K562 (cell line): ENCODE data around the gene IL12RB1. TPM values are rescaled to one million over a fixed set of nuclear protein-coding genes. Genes with fewer than 3 reads are reported as not detected.

Source experiments
- ARNT ChIP-seq, 2 experiments: fragments of 450-650 bp; IDR thresholded peaks; 2 replicates each; pipeline ENCODE4 v1.6.1; 2016; ENCODE audit warnings: mild to moderate bottlenecking in 1 of 2
- BRD9 ChIP-seq: fragments of 450-650 bp; IDR thresholded peaks from 2 replicates; pipeline ENCODE4 v1.6.1; 2018; ENCODE audit warnings: low read depth; ENCODE audit not compliant: partially characterized antibody
- DDX20 ChIP-seq: fragments of 450-650 bp; IDR thresholded peaks from 2 replicates; pipeline ENCODE4 v1.6.1; 2016; ENCODE audit warnings: missing genetic modification characterization, low read depth, mild to moderate bottlenecking, missing compliant biosample characterization, moderate library complexity
- KLF1 ChIP-seq: fragments of 450-650 bp; IDR thresholded peaks from 2 replicates; pipeline ENCODE4 v1.6.1; 2016; ENCODE audit warnings: missing genetic modification characterization, missing compliant biosample characterization
- NELFE ChIP-seq: IDR thresholded peaks from 2 replicates; pipeline ENCODE4 v1.6.1; 2011; ENCODE audit warnings: mild to moderate bottlenecking; ENCODE audit not compliant: insufficient read depth, insufficient read length
- NRF1 ChIP-seq, 2 experiments: fragments of 450-650 bp; IDR thresholded peaks in 1 of 2; conservative IDR thresholded peaks in 1 of 2; 2 replicates each; pipeline ENCODE4 v1.6.1; 2014; ENCODE audit warnings: mild to moderate bottlenecking in 2 of 2
- RB1 ChIP-seq: fragments of 450-650 bp; IDR thresholded peaks from 2 replicates; pipeline ENCODE4 v1.6.1; 2017; ENCODE audit warnings: low read depth, mild to moderate bottlenecking
- RBM25 ChIP-seq: fragments of 200-400 bp; formaldehyde crosslinking; IDR thresholded peaks from 2 replicates; pipeline ENCODE4 v1.6.1; 2018; ENCODE audit warnings: low read length, low read depth, moderate library complexity; ENCODE audit not compliant: severe bottlenecking
- TAF9B ChIP-seq: fragments of 450-650 bp; IDR thresholded peaks from 2 replicates; pipeline ENCODE4 v1.6.1; 2018; ENCODE audit warnings: mild to moderate bottlenecking; ENCODE audit not compliant: partially characterized antibody
- U2AF2 ChIP-seq: fragments of 200-400 bp; formaldehyde crosslinking; optimal IDR thresholded peaks from 2 replicates; pipeline ENCODE3; 2017; ENCODE audit warnings: low read depth, mild to moderate bottlenecking, low read length
- YBX1 ChIP-seq: fragments of 450-650 bp; IDR thresholded peaks from 2 replicates; pipeline ENCODE4 v1.7.1; 2016; ENCODE audit warnings: mild to moderate bottlenecking
- ZEB2 ChIP-seq: fragments of 450-650 bp; IDR thresholded peaks from 2 replicates; pipeline ENCODE4 v1.6.1; 2016
- polyA plus RNA-seq, 8 experiments: library from polyadenylated mRNA; depleted of rRNA in 4 of 8; stranded (reverse) in 5 of 8; unstranded in 3 of 8; fragments of >200 nt; fragmentation: Nextera tagmentation in 2 of 8; fragmentation: Illumina TruSeq in 1 of 8; extraction: Ambion mirVana in 2 of 8; extraction: Trizol in 1 of 8; gene quantifications; 2 replicates each; pipeline versions ENCODE4 v1.2.1 to v1.2.3, GENCODE V29; 2011 to 2014; ENCODE audit warnings: inconsistent platforms in 1 of 8, missing spikeins in 1 of 8
- total RNA-seq, 7 experiments: library from RNA; depleted of rRNA in 6 of 7; stranded (reverse); fragments of >200 nt in 6 of 7; fragmentation: Illumina TruSeq in 2 of 7; extraction: Trizol in 2 of 7; gene quantifications; 2 replicates each; pipeline versions ENCODE4 v1.2.1 to v1.2.3, GENCODE V29; 2011 to 2021; ENCODE audit warnings: low replicate concordance in 1 of 7
- TF ChIP-seq, protein P1 (sequence below): fragments of 250-450 bp; sonication (Bioruptor Pico); IDR thresholded peaks from 2 replicates; pipeline ENCODE4 v1.4.0; 2020; ENCODE audit warnings: mild to moderate bottlenecking, moderate library complexity, borderline replicate concordance
- TF ChIP-seq, protein P2 (sequence below): fragments of 250-450 bp; sonication (Bioruptor Pico); IDR thresholded peaks from 2 replicates; pipeline ENCODE4 v1.8.0; 2021; ENCODE audit warnings: mild to moderate bottlenecking, moderate library complexity
- TF ChIP-seq, protein P3 (sequence below): sonication (generic); formaldehyde crosslinking; IDR thresholded peaks from 2 replicates; pipeline ENCODE4 v1.5.0; 2020; ENCODE audit warnings: missing genetic modification reagents
- TF ChIP-seq, protein P4 (sequence below): IDR thresholded peaks from 2 replicates; pipeline ENCODE4 v1.6.1; 2011; ENCODE audit not compliant: insufficient read length; ENCODE audit errors: extremely low read depth
- TF ChIP-seq, protein P5 (sequence below): sonication (generic); formaldehyde crosslinking; IDR thresholded peaks from 2 replicates; pipeline ENCODE4 v1.9.0; 2022; ENCODE audit warnings: mild to moderate bottlenecking, missing genetic modification reagents
- TF ChIP-seq, protein P6 (sequence below), 2 experiments: fragments of 450-650 bp; IDR thresholded peaks; 2 replicates each; pipeline ENCODE4 v1.6.1; 2016
- TF ChIP-seq, protein P7 (sequence below): fragments of 250-450 bp; sonication (Bioruptor Pico); IDR thresholded peaks from 2 replicates; pipeline ENCODE4 v1.8.0; 2021; ENCODE audit warnings: borderline replicate concordance, mild to moderate bottlenecking, moderate library complexity; ENCODE audit not compliant: poor library complexity, severe bottlenecking

IL12RB1 gene
- total and polyA plus RNA-seq, 9 of the 15 experiments (the other 6 are each of a cell fraction or from before 2014, with no cell fraction given) = 0.04 to 0.07 (median 0.06) TPM; not detected in 5

DNA sequence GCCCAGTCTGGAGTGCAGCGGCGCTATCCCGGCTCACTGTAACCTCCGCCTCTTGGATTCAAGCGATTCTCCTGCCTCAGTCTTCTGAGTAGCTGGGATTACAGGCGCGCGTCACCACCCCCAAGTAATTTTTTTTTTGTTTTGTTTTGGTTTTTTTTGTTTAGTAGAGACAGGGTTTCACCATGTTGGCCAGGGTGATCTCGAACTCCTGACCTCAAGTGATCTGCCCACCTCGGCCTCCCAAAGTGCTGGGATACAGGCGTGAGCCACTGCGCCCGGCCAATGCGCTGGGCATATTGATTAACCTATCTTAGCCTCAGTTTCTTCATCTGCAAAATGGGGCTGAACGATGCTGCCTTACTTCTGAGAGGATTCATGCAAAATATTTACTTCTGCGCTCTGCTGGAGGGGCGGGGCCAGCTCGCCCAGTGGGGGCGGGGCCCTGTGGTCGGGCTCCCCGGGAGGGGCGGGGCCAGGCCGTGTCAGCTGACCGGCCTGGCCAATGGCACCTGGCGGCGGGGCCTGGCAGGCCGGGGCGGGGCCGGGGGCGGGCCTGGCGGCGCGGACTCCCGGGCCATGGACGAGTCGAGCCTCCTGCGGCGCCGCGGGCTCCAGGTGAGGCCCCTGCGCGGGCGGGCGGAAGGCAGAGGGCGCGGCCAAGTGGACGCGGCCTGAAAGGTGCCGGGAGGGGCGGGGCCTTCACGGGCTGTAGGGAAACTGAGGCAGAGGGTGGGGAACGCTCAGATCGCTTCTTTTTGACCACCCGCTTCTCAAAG lies 10.7 kb upstream of the IL12RB1 start, which contains the start of gene MAST3 (continued):
- TF ChIP-seq, protein P1, sequence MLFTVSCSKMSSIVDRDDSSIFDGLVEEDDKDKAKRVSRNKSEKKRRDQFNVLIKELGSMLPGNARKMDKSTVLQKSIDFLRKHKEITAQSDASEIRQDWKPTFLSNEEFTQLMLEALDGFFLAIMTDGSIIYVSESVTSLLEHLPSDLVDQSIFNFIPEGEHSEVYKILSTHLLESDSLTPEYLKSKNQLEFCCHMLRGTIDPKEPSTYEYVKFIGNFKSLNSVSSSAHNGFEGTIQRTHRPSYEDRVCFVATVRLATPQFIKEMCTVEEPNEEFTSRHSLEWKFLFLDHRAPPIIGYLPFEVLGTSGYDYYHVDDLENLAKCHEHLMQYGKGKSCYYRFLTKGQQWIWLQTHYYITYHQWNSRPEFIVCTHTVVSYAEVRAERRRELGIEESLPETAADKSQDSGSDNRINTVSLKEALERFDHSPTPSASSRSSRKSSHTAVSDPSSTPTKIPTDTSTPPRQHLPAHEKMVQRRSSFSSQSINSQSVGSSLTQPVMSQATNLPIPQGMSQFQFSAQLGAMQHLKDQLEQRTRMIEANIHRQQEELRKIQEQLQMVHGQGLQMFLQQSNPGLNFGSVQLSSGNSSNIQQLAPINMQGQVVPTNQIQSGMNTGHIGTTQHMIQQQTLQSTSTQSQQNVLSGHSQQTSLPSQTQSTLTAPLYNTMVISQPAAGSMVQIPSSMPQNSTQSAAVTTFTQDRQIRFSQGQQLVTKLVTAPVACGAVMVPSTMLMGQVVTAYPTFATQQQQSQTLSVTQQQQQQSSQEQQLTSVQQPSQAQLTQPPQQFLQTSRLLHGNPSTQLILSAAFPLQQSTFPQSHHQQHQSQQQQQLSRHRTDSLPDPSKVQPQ = no peak
- TF ChIP-seq RBM25 (peak; percentile 77), NELFE (no peak), ZEB2 (0 out of 2 replicates have a peak, but pooled peaks have one; percentile 16), KLF1 (tag) (no peak), U2AF2 (no peak), DDX20 (tag) (no peak), TAF9B (no peak), BRD9 (peak; percentile 72), NRF1 (conservative IDR thresholded peaks at IDR 0.05 in 1 of 2, IDR thresholded peaks at IDR 0.05 in 1 of 2) (peak; percentile 77 to 81), YBX1 (no peak), RB1 (peak; percentile 61; the same call in 1 of the 2 replicates), ARNT (IDR thresholded peaks at IDR 0.05) (peak in 1 of 2 experiments; percentile 55; a peak in 1 of 4 replicates)
- TF ChIP-seq, protein P2, sequence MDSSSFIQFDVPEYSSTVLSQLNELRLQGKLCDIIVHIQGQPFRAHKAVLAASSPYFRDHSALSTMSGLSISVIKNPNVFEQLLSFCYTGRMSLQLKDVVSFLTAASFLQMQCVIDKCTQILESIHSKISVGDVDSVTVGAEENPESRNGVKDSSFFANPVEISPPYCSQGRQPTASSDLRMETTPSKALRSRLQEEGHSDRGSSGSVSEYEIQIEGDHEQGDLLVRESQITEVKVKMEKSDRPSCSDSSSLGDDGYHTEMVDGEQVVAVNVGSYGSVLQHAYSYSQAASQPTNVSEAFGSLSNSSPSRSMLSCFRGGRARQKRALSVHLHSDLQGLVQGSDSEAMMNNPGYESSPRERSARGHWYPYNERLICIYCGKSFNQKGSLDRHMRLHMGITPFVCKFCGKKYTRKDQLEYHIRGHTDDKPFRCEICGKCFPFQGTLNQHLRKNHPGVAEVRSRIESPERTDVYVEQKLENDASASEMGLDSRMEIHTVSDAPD (CRISPR knock-in tag) = no peak
- TF ChIP-seq, protein P3, sequence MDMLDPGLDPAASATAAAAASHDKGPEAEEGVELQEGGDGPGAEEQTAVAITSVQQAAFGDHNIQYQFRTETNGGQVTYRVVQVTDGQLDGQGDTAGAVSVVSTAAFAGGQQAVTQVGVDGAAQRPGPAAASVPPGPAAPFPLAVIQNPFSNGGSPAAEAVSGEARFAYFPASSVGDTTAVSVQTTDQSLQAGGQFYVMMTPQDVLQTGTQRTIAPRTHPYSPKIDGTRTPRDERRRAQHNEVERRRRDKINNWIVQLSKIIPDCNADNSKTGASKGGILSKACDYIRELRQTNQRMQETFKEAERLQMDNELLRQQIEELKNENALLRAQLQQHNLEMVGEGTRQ (CRISPR knock-in tag) = peak; percentile 86
- TF ChIP-seq, protein P4, sequence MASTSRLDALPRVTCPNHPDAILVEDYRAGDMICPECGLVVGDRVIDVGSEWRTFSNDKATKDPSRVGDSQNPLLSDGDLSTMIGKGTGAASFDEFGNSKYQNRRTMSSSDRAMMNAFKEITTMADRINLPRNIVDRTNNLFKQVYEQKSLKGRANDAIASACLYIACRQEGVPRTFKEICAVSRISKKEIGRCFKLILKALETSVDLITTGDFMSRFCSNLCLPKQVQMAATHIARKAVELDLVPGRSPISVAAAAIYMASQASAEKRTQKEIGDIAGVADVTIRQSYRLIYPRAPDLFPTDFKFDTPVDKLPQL = no peak
- TF ChIP-seq, protein P5, sequence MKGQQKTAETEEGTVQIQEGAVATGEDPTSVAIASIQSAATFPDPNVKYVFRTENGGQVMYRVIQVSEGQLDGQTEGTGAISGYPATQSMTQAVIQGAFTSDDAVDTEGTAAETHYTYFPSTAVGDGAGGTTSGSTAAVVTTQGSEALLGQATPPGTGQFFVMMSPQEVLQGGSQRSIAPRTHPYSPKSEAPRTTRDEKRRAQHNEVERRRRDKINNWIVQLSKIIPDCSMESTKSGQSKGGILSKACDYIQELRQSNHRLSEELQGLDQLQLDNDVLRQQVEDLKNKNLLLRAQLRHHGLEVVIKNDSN (CRISPR knock-in tag) = peak; percentile 63; the same call in 1 of the 2 replicates
- TF ChIP-seq, protein P6, sequence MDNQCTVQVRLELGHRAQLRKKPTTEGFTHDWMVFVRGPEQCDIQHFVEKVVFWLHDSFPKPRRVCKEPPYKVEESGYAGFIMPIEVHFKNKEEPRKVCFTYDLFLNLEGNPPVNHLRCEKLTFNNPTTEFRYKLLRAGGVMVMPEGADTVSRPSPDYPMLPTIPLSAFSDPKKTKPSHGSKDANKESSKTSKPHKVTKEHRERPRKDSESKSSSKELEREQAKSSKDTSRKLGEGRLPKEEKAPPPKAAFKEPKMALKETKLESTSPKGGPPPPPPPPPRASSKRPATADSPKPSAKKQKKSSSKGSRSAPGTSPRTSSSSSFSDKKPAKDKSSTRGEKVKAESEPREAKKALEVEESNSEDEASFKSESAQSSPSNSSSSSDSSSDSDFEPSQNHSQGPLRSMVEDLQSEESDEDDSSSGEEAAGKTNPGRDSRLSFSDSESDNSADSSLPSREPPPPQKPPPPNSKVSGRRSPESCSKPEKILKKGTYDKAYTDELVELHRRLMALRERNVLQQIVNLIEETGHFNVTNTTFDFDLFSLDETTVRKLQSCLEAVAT (IDR thresholded peaks at IDR 0.05) = peak in 1 of 2 experiments; percentile 46; a peak in 1 of 4 replicates
- TF ChIP-seq, protein P7, sequence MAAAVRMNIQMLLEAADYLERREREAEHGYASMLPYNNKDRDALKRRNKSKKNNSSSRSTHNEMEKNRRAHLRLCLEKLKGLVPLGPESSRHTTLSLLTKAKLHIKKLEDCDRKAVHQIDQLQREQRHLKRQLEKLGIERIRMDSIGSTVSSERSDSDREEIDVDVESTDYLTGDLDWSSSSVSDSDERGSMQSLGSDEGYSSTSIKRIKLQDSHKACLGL (CRISPR knock-in tag) = no peak
